Activated CD8-positive, alpha-beta memory T cell treated with anti-CD3 and anti-CD28 coated beads for 1 hour (primary cell): Measurements from ENCODE around the gene MAPK10.

Experiments
- DNase-seq, 2 donors: peaks; one replicate each; pipeline ENCODE4 v3.0.0-alpha.2; 2020; ENCODE audit warnings: low read depth in 1 of 2; ENCODE audit errors: extremely low read depth in 1 of 2

The MAPK10 gene

GRCh38 chr4:85940151-85940550 lies 419.7 kb downstream of the MAPK10 start:
- no peak for DNase-seq
